ENCODE measurements around the gene SPRR2E.
"Not testable (repeated sequence)": the region's sequence is repeated elsewhere in the genome, so short reads cannot be mapped to it uniquely, and the experiment has no call there.

The SPRR2E gene

DNA sequence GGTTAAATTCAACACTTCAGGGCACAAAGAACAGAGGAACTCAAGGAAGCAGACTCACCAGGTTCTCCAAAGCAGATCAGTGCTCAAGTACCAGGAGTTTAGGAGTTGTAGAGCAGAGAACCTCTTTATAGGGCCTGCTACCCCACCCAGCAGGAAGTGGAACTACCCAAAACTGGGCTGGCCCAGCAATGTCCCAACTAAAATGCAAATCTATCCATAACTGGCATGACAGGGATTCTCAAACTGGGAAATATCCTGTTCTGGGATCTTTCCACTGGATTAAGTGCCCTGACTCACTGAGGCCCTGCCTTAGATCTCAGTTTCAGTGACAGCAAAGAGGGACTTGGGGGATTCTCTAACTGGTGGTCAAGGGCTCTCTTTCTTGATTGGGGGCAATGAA is at the start of gene SPRR2E:
Gene SPRR2E, minus strand, starts transcription at position 101 of the 400 bp plus-strand sequence. CDS start 775 bp downstream, outside the sequence.
- Histone ChIP-seq H3K36me3 (ENCODE audit: insufficient read depth, low read length) (no peaks in the 10 kb centered on the region), H3K27ac (no peak within 1 kb of the TSS), H3K4me3 (no peak within 1 kb of the TSS), H3K9ac (ENCODE audit: insufficient read length) (no peak within 1 kb of the TSS), H3K9me3 (ENCODE audit: low read depth, low read length) (no peaks in the 10 kb centered on the region)
- TF ChIP-seq EZH2 (IDR thresholded peaks at IDR 0.05) (no peak), POLR2AphosphoS5 (IDR thresholded peaks at IDR 0.05; ENCODE audit: borderline replicate concordance, low read depth, low read length) (no peak), FOXP2 (optimal IDR thresholded peaks at IDR 0.05; ENCODE audit: control extremely low read depth, extremely low read length, insufficient read depth) (no peak)
- no peak for DNase-seq (ENCODE audit: low read depth, low spot score)

DNA sequence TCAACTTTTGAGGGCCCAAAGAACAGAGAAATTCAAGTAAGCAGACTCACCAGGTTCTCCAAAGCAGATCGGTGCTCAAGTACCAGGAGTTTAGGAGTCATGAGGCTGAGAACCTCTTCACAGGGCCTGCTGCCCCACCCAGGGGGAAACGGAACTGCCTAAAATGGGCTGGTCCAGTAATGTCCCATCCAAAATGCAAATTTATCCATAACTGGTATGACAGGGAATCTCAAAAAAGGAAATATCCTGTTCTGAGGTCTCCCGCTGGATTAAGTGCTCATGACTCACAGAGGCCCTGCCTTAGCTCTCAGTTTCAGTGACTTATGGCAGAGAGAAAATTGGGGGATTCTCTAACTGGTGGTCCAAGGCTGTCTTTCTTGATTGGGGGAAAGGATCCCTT is 47.1 kb upstream of the SPRR2E start:
- Histone ChIP-seq H3K36me3 (ENCODE audit: insufficient read depth, low read length) (no peaks in the 10 kb centered on the region), H3K27ac (no peak overlapping the region), H3K4me3 (no peak overlapping the region), H3K9me3 (ENCODE audit: low read depth, low read length) (no peaks in the 10 kb centered on the region), H3K9ac (ENCODE audit: insufficient read length) (no peak overlapping the region)
- TF ChIP-seq FOXP2 (optimal IDR thresholded peaks at IDR 0.05; ENCODE audit: control extremely low read depth, extremely low read length, insufficient read depth), result no peak
- no peak for TF ChIP-seq POLR2AphosphoS5 (IDR thresholded peaks at IDR 0.05; ENCODE audit: borderline replicate concordance, low read depth, low read length)
- no peak for DNase-seq (ENCODE audit: low read depth, low spot score)

DNA sequence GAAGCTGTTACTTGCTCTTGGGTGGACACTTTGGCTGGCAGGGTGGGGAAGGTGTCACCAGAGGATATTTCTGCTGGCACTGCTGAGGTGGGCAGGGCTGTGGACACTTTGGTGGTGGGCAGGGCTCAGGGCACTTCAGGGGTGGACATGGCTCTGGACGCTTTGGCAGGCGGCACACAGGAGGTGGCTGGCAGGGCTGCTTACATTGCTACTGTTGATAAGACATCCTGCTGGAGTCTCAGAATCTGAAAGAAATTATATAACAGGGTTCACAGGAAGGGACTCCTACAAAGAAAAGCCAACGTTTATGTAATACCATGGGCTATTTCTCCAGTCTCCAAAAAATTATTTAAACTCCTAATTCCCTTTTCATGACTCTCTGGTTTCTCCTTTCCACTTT is 46.2 kb upstream of the SPRR2E start:
- TF ChIP-seq FOXP2 (optimal IDR thresholded peaks at IDR 0.05; ENCODE audit: control extremely low read depth, extremely low read length, insufficient read depth) (no peak), EZH2 (IDR thresholded peaks at IDR 0.05) (no peak)
- Histone ChIP-seq H3K36me3 (ENCODE audit: insufficient read depth, low read length) (no peaks in the 10 kb centered on the region), H3K4me3 (no peak overlapping the region), H3K9ac (ENCODE audit: insufficient read length) (no peak overlapping the region), H3K9me3 (ENCODE audit: low read depth, low read length) (no peaks in the 10 kb centered on the region), H3K27ac (no peak overlapping the region)
- DNase-seq (ENCODE audit: low read depth, low spot score), result no peak

DNA sequence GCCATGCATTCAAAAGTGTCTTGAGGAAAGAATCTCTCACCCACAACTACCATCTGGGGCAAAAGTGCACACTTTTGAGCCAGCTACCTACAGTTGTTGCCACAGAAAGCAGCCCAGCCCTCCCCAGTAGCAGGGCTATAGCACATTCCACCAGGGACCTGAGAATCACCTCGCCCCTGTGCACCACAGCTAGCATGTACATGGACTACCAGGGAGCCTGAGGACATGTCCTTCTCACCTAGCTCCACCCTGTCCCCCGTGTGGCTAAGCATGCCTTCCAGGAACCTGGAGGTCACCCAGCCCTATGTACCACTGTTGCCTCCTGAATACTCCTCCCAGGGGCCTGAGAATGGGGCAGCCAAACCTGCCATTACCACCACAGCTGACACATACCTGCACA is 39.4 kb upstream of the SPRR2E start:
- DNase-seq (ENCODE audit: low read depth, low spot score), result no peak
- no peak for TF ChIP-seq FOXP2 (optimal IDR thresholded peaks at IDR 0.05; ENCODE audit: control extremely low read depth, extremely low read length, insufficient read depth)
- no peak for TF ChIP-seq POLR2AphosphoS5 (IDR thresholded peaks at IDR 0.05; ENCODE audit: borderline replicate concordance, low read depth, low read length)
- TF ChIP-seq EZH2 (IDR thresholded peaks at IDR 0.05), result no peak
- Histone ChIP-seq H3K36me3 (ENCODE audit: insufficient read depth, low read length) (no peaks in the 10 kb centered on the region), H3K9me3 (ENCODE audit: low read depth, low read length) (no peaks in the 10 kb centered on the region), H3K4me3 (no peak overlapping the region), H3K9ac (ENCODE audit: insufficient read length) (no peak overlapping the region), H3K27ac (no peak overlapping the region)

DNA sequence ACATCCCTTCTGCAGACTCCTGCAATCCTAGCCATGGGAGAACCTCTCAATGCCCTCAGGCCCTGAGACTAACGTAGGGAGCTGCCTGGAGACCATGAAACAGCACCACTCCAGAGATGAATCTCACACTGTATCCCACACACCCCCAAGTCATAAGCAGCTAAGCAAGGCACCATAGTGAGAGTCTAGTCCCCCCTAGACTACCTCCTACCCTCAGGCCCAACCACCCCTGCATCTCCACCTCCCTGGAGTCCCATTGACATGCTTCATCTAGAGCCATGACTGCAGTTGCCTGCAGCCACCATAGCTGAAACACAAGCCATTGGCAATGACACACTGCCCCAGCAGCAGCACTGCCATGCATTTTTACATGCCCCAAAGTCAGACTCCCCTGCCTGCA is 38.9 kb upstream of the SPRR2E start:
- no peaks in the 10 kb centered on the region for H3K36me3 ChIP-seq (ENCODE audit: insufficient read depth, low read length)
- no peak overlapping the region for H3K4me3 ChIP-seq
- H3K27ac ChIP-seq, result no peak overlapping the region
- DNase-seq (ENCODE audit: low read depth, low spot score), result no peak
- TF ChIP-seq EZH2 (IDR thresholded peaks at IDR 0.05), result no peak
- no peak for TF ChIP-seq FOXP2 (optimal IDR thresholded peaks at IDR 0.05; ENCODE audit: control extremely low read depth, extremely low read length, insufficient read depth)
- no peak for TF ChIP-seq POLR2AphosphoS5 (IDR thresholded peaks at IDR 0.05; ENCODE audit: borderline replicate concordance, low read depth, low read length)
- H3K9ac ChIP-seq (ENCODE audit: insufficient read length), result no peak overlapping the region
- no peaks in the 10 kb centered on the region for H3K9me3 ChIP-seq (ENCODE audit: low read depth, low read length)

DNA sequence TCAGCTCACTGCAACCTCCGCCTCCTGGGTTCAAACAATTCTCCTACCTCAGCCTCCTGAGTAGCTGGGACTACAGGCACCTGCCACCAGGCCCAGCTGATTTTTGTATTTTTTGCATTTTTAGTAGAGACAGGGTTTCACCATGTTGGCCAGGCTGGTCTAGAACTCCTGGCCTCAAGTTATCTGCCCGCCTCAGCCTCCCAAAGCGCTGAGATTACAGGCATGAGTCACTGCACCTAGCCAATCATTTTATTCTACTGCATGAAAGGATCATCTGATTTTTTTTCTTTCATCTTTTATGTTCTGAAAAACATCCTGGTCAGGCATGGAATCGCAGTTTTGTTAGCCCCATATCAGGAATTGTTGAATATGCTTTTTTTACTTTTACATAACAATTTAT is 34.4 kb upstream of the SPRR2E start:
- H3K36me3 ChIP-seq (ENCODE audit: insufficient read depth, low read length); H3K4me3 ChIP-seq; H3K27ac ChIP-seq; H3K9ac ChIP-seq (ENCODE audit: insufficient read length); DNase-seq (ENCODE audit: low read depth, low spot score); H3K9me3 ChIP-seq (ENCODE audit: low read depth, low read length): not testable (repeated sequence)

DNA sequence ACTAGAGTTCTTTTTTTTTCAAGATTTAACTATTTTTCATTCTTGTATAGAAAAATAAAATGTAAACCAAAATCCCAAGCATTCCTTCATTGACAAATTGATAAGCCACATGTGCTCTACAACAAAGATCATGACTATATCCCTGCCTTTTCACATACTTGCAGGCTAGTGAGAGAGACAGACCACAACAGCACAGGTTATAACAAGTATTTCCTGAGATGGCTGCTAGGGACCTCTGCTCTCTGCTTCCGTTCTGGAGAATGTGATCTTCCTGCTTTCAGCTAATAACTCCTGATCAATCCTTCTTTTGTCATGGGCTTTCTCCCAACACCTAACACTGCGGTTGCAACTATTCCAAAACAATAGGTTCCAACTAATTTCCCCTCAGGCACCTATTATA is 33.0 kb upstream of the SPRR2E start:
- Histone ChIP-seq H3K9me3 (ENCODE audit: low read depth, low read length) (no peaks in the 10 kb centered on the region), H3K4me3 (no peak overlapping the region), H3K27ac (no peak overlapping the region), H3K36me3 (ENCODE audit: insufficient read depth, low read length) (no peaks in the 10 kb centered on the region), H3K9ac (ENCODE audit: insufficient read length) (no peak overlapping the region)
- DNase-seq (ENCODE audit: low read depth, low spot score), result no peak
- TF ChIP-seq EZH2 (IDR thresholded peaks at IDR 0.05) (no peak), POLR2AphosphoS5 (IDR thresholded peaks at IDR 0.05; ENCODE audit: borderline replicate concordance, low read depth, low read length) (no peak), FOXP2 (optimal IDR thresholded peaks at IDR 0.05; ENCODE audit: control extremely low read depth, extremely low read length, insufficient read depth) (no peak)

DNA sequence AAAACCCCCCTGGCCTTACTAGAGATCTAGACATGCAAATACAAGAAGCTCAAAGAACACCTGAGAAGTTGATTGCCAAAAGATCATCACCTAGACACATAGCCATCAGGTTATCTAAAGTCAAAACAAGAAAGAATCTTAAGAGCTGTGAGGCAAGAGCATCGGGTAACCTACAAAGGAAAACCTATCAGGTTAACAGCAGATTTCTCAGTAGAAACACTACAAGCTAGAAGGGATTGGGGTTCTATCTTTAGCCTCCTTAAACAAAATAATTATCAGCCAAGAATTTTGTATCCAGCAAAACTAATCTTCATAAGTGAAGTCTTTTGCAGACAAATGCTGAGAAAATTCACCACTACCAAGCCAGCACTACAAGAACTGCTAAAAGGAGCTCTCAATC is 31.2 kb upstream of the SPRR2E start:
- H3K9ac ChIP-seq (ENCODE audit: insufficient read length), result no peak overlapping the region
- DNase-seq (ENCODE audit: low read depth, low spot score), result no peak
- H3K9me3 ChIP-seq (ENCODE audit: low read depth, low read length), result no peaks in the 10 kb centered on the region
- no peak overlapping the region for H3K4me3 ChIP-seq
- no peaks in the 10 kb centered on the region for H3K36me3 ChIP-seq (ENCODE audit: insufficient read depth, low read length)
- H3K27ac ChIP-seq, result no peak overlapping the region
- TF ChIP-seq FOXP2 (optimal IDR thresholded peaks at IDR 0.05; ENCODE audit: control extremely low read depth, extremely low read length, insufficient read depth) (no peak), POLR2AphosphoS5 (IDR thresholded peaks at IDR 0.05; ENCODE audit: borderline replicate concordance, low read depth, low read length) (no peak), EZH2 (IDR thresholded peaks at IDR 0.05) (no peak)

DNA sequence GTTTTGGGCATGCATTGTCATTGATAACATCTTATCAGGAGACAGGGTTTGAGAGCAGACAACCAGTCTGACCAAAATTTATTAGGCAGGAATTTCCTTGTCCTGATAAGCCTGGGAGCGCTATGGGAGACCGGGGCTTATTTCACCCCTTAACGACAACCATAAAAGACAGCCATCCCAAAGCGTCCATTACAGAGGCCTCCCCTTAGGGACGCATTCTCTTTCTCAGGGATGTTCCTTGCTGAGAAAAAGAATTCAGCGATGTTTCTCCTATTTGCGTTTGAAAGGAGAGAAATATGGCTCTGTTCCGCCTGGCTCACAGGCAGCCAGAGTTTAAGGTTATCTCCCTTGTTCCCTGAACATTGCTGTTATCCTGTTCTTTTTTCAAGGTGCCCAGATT is 29.5 kb upstream of the SPRR2E start:
- DNase-seq (ENCODE audit: low read depth, low spot score); H3K9ac ChIP-seq (ENCODE audit: insufficient read length); H3K27ac ChIP-seq; H3K36me3 ChIP-seq (ENCODE audit: insufficient read depth, low read length); H3K4me3 ChIP-seq; H3K9me3 ChIP-seq (ENCODE audit: low read depth, low read length): not testable (repeated sequence)
